Kidney (tissue), 14 donors: ENCODE measurements around the gene SSH3. TPM values are rescaled to one million over a fixed set of nuclear protein-coding genes. Genes with fewer than 3 reads are reported as not detected.

Experiments
- DNase-seq, 5 donors: peaks; one replicate each; pipeline ENCODE4 v3.0.0-alpha.2; 2013 to 2020
- FAIRE-seq: peaks from 2 replicates; lab custom pipeline; 2012; peaks lifted over from hg19 to GRCh38; lab: Jason Lieb, UNC
- H3K27ac ChIP-seq, 2 donors: one replicate each; pipeline ENCODE4 v1.7.0; 2013; ENCODE audit warnings: low read depth in 2 of 2, low read length in 2 of 2, inconsistent platforms in 1 of 2
- H3K27me3 ChIP-seq: one replicate; pipeline ENCODE4 v1.7.1; 2013; ENCODE audit warnings: low read length, inconsistent platforms; ENCODE audit not compliant: control insufficient read depth, insufficient read depth
- H3K36me3 ChIP-seq, 3 donors: one replicate each; pipeline versions ENCODE4 v1.7.0 to v1.7.1; 2013; ENCODE audit warnings: low read length in 3 of 3, control low read depth in 1 of 3, inconsistent platforms in 1 of 3; ENCODE audit not compliant: insufficient read depth in 3 of 3, control insufficient read depth in 2 of 3
- H3K4me1 ChIP-seq, 3 donors: one replicate each; pipeline versions ENCODE4 v1.7.0 to v1.7.1; 2013; ENCODE audit warnings: low read length in 3 of 3, inconsistent platforms in 1 of 3, low read depth in 1 of 3; ENCODE audit not compliant: control insufficient read depth in 2 of 3, insufficient read depth in 2 of 3
- H3K4me3 ChIP-seq, 3 donors: one replicate each; pipeline versions ENCODE4 v1.7.0 to v1.8.1; 2013; ENCODE audit warnings: low read length in 3 of 3, control low read depth in 1 of 3, inconsistent platforms in 1 of 3
- H3K9ac ChIP-seq, 3 donors: one replicate each; pipeline versions ENCODE4 v1.7.0 to v1.7.1; 2013; ENCODE audit warnings: low read length in 3 of 3, control low read depth in 1 of 3, inconsistent platforms in 1 of 3
- H3K9me3 ChIP-seq, 3 donors: one replicate each; pipeline versions ENCODE4 v1.7.0 to v1.7.1; 2013; ENCODE audit warnings: low read length in 3 of 3, control low read depth in 1 of 3, inconsistent platforms in 1 of 3; ENCODE audit not compliant: control insufficient read depth in 2 of 3, insufficient read depth in 1 of 3
- CTCF ChIP-seq: IDR thresholded peaks from 3 replicates; pipeline ENCODE4 v1.5.1; 2012; ENCODE audit warnings: mild to moderate bottlenecking, moderate library complexity, borderline replicate concordance; ENCODE audit not compliant: insufficient read depth; ENCODE audit errors: extremely low read depth
- intact Hi-C: fragments of 100-400 bp; cut with DNase I; formaldehyde crosslinking; loops from one replicate; pipeline ENCODE4 v1.11.1; 2022
- polyA plus RNA-seq: library from polyadenylated mRNA; stranded (reverse); fragments of 350-450 nt; fragmentation: Illumina TruSeq; extraction: RNeasy Lipid Tissue Mini Kit (QIAGEN cat#74804); gene quantifications from one replicate; pipeline ENCODE4 v1.2.3, GENCODE V29; 2014; ENCODE audit warnings: low read depth, low replicate concordance; ENCODE audit not compliant: insufficient read depth
- total RNA-seq: library from RNA; stranded (reverse); fragmentation: NEBNext Ultra II Directional; extraction: Animal tissue kit (Norgen Biotek cat#: 25700); gene quantifications from one replicate; pipeline ENCODE4 v1.2.1, GENCODE V29; 2021
- donor health status: control.
- donor health status: control.
- donor health status: control.
- donor health status: control.
- donor health status: control.
- donor health status: DM: yes; HTN: yes; CAD: no.
- donor health status: Normal renal cell carcinoma (clear cell type).

Gene SSH3
- total and polyA plus RNA-seq, 2 donors from 2014 or later: 25.0 to 68.9 TPM

- Histone ChIP-seq H3K4me3 (no peak overlapping the region), H3K27me3 (no peaks in the 10 kb centered on the region), H3K4me1 (peaks cover 0 to 37% (median 9%) of the 10 kb centered on the region in 3 donors), H3K9ac (no peak overlapping the region), H3K36me3 (peaks cover 0 to 5% (median 2%) of the 10 kb centered on the region in 3 donors), H3K27ac (no peak overlapping the region), H3K9me3 (no peaks in the 10 kb centered on the region)
- TF ChIP-seq CTCF: no peak
- intact Hi-C loops: no loop called here
- DNase-seq (no peak), FAIRE-seq (no peak)
Measured at GRCh38 chr11:67264260-67264659, 39.1 kb upstream of the SSH3 start.

DNA sequence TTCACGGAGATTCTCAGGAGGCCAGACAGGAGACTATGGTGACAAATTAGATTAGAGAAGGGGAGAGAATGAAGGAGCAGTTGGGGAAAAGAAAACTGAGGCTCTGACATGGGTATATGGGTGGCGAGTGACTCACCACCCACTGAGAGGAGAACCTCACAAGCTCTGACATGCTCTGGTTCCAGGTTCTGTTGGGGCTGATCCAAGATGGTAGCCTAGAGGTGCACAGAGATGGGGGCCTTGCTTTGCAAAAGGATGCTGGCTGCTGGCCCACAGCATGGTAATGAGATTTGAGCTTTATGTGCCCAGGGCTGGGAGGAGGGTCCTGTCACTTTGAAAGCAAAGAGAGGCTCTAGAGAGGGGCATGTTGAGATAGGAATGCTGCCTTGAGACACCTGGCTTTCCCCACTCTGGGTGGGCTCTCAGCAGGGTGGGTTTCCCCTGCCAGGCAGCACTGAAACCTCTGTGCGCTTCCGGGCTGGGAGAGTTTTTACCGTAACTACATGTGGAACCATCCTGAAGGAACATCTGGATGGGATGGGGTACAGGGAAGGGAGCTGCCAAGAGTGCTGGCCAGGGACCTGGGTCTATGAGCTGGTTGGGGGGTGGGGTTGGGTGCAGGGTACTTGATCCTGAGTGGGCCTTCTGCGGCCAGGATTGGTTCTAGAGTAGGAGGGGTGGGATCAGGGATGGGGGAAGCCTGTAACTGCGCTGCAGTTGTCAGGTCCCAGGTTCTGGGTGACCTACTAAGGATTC lies 38.3 kb upstream of the SSH3 start:
- Histone ChIP-seq H3K4me3 (no peak overlapping the region), H3K36me3 (peaks cover 0 to 5% (median 2%) of the 10 kb centered on the region in 3 donors), H3K27me3 (no peaks in the 10 kb centered on the region), H3K27ac (no peak overlapping the region), H3K4me1 (peaks cover 0 to 45% (median 17%) of the 10 kb centered on the region in 3 donors), H3K9me3 (no peaks in the 10 kb centered on the region), H3K9ac (peak overlapping the region in 1 of 3 donors; percentile 48)
- TF ChIP-seq CTCF: no peak
- FAIRE-seq (no peak), DNase-seq (peak in 1 of 5 donors; percentile 48)
- intact Hi-C loops: loop anchor here (5.0 kb wide), 1 partner anchor 52 kb away; no protein-coding TSS in a partner anchor

DNA sequence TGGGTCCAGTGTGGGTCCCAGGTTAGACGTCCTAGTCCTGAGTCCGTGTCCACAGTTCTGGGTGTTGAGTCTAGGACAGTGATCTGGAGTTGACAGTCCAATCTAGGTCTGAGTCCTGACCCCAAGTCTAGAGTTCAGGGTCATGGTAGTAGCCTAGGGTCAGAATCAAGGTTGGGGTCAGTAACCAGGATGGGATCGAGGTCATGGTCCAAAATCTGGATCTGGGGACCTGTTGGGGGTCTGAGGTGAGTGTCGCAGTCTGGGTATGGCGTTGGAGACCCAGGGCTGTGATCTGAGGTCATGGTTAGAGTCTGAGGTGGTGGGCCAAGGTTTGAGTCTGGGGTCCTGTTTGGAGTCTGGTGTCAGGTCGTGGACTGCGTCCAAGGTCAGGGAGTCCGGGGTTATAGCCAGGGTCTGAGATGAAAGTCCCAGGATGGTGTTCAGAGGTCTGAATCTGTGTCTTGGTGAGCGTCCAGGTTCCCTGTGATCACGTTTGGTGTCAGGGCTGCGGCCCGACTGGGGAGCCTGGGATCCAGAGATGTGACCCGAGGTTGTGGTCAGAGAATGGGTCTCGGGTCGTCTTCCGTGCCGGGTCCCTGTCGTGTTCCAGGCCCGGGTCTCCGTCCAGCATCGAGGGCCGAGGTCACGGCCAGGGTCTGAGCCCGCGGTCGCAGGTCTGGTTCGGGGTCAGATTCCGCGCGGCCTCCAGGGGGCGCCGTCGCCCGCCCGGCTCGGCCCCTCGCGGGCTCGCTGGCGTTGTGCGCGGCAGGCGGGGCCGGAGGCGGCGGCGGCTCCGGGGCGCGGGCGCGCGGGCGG lies 37.5 kb upstream of the SSH3 start:
- peak; percentile 94 for TF ChIP-seq CTCF
- DNase-seq: peak; percentile 65 to 91 (median 82)
- peak overlapping the region in 2 of 3 donors; percentile 36 to 48 for H3K9ac ChIP-seq
- no peaks in the 10 kb centered on the region for H3K9me3 ChIP-seq
- FAIRE-seq: no peak
- intact Hi-C loops: loop anchor here (5.0 kb wide), 1 partner anchor 51 kb away; no protein-coding TSS in a partner anchor
- peaks cover 0 to 5% (median 2%) of the 10 kb centered on the region in 3 donors for H3K36me3 ChIP-seq
- peaks cover 2 to 53% (median 25%) of the 10 kb centered on the region in 3 donors for H3K4me1 ChIP-seq
- H3K27me3 ChIP-seq: no peaks in the 10 kb centered on the region
- H3K4me3 ChIP-seq: peak overlapping the region in 2 of 3 donors; percentile 21 to 46
- H3K27ac ChIP-seq: peak overlapping the region; percentile 66 to 80
